Psoas muscle (tissue), 8 donors: Measurements from ENCODE around the gene WDR7. TPM values are rescaled to one million over a fixed set of nuclear protein-coding genes. Genes with fewer than 3 reads are reported as not detected.
A peak's percentile ranks its signal among the peaks of the same experiment; 100 is the strongest.

ENCODE experiments used
- ATAC-seq, 4 donors: fragments of 200-7000 bp; cut with Tn5 transposase; one replicate each; pipeline ENCODE4 v1.9.1; 2020; ENCODE audit warnings: moderate library complexity in 3 of 4, mild to moderate bottlenecking in 2 of 4
- DNase-seq, 2 donors: peaks; one replicate each; pipeline ENCODE4 v3.0.0-alpha.2; 2020
- H3K27ac ChIP-seq: fragments of 200-600 bp; one replicate; pipeline ENCODE4 v1.8.0; 2022
- H3K27me3 ChIP-seq, 3 donors: fragments of 200-600 bp in 1 of 3; one replicate each; pipeline versions ENCODE4 v1.6.1 to v1.8.0; 2013 to 2022; ENCODE audit warnings: low read length in 2 of 3, mild to moderate bottlenecking in 2 of 3, moderate library complexity in 1 of 3; ENCODE audit not compliant: insufficient read depth in 3 of 3
- H3K36me3 ChIP-seq, 2 donors: fragments of 200-600 bp in 1 of 2; one replicate each; pipeline versions ENCODE4 v1.6.1 to v1.8.0; 2013 to 2022; ENCODE audit warnings: low read depth in 1 of 2, mild to moderate bottlenecking in 1 of 2, moderate library complexity in 1 of 2; ENCODE audit not compliant: insufficient read depth in 1 of 2
- H3K4me1 ChIP-seq: fragments of 200-600 bp; one replicate; pipeline ENCODE4 v1.8.0; 2022
- H3K4me3 ChIP-seq: fragments of 200-600 bp; one replicate; pipeline ENCODE4 v1.8.0; 2022; ENCODE audit warnings: mild to moderate bottlenecking
- H3K9me3 ChIP-seq: fragments of 200-600 bp; one replicate; pipeline ENCODE4 v1.8.0; 2022
- WGBS, 3 donors: extraction: QIAGEN DNeasy Blood & Tissue Kit; methylation state at CpG; one replicate each; pipeline versions ENCODE4 v1.1.6 to v1.1.7; 2013; 5-methylcytosine and 5-hydroxymethylcytosine counted together
- intact Hi-C, 2 donors: fragments of 100-400 bp; cut with DNase I; formaldehyde crosslinking; loops; one replicate each; pipeline versions ENCODE4 v1.11.0 to v1.14.2; 2022
- polyA plus RNA-seq, 3 donors: library from polyadenylated mRNA; stranded (reverse); fragments of 200-250 nt; gene quantifications; one replicate each; pipeline ENCODE4 v1.2.3, GENCODE V29; 2013
- total RNA-seq, 4 donors: library from RNA; stranded (reverse); fragmentation: NEBNext Ultra II Directional in 2 of 4; extraction: Animal tissue kit (Norgen Biotek cat#: 25700) in 2 of 4; gene quantifications; one replicate each; pipeline versions ENCODE4 v1.2.1 to v1.2.4, GENCODE V29; 2021 to 2023
- TF ChIP-seq, protein P1 (sequence below): fragments of 200-600 bp; IDR thresholded peaks from one replicate; pipeline ENCODE4 v1.8.0; 2022; ENCODE audit warnings: antibody characterized with exemption
- donor health status: healthy with polysubstance abuse.
- donor health status: DM: no; HTN: no; CAD: no; lungs with moderate emphysema.
- donor health status: Bipolar disorder and iron deficiency.
- donor health status: healthy.
- donor health status: DM: yes; HTN: yes; CAD: no.
- donor health status: DM: no; HTN: no; CAD: no.
- donor health status: DM: no; HTN: no; CAD: no.
- donor health status: DM: yes; HTN: yes; CAD: no.

Gene WDR7
- total and polyA plus RNA-seq, 7 donors: 2.6 to 24.4 (median 15.5) TPM

GRCh38 chr18:56844556-56844955 lies 193.4 kb downstream of the WDR7 start:
- H3K9me3 ChIP-seq: no peaks in the 10 kb centered on the region
- ATAC-seq: no peak
- no peaks in the 10 kb centered on the region for H3K27me3 ChIP-seq

DNA sequence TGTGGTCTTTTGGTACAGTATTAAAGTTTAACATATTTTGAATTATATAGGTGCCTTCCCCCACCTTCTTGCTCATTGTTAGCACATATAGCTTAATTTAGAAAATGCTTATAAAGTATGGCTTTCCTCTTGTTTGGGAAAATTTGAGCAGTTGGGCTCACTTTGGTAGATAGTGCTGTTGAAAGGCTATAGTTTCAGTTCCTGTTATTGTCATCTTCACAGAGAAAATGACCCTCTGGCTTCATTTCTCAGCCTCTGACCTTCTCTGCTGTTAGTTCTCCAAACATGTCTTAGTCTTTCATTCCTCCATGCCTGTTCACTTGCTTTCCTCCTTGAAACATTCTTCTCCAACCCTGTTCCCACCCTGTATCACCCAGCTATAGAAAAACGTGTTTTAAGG lies 200.6 kb downstream of the WDR7 start:
- TF ChIP-seq, protein P1, sequence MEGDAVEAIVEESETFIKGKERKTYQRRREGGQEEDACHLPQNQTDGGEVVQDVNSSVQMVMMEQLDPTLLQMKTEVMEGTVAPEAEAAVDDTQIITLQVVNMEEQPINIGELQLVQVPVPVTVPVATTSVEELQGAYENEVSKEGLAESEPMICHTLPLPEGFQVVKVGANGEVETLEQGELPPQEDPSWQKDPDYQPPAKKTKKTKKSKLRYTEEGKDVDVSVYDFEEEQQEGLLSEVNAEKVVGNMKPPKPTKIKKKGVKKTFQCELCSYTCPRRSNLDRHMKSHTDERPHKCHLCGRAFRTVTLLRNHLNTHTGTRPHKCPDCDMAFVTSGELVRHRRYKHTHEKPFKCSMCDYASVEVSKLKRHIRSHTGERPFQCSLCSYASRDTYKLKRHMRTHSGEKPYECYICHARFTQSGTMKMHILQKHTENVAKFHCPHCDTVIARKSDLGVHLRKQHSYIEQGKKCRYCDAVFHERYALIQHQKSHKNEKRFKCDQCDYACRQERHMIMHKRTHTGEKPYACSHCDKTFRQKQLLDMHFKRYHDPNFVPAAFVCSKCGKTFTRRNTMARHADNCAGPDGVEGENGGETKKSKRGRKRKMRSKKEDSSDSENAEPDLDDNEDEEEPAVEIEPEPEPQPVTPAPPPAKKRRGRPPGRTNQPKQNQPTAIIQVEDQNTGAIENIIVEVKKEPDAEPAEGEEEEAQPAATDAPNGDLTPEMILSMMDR: no peak
- Histone ChIP-seq H3K27me3 (no peaks in the 10 kb centered on the region), H3K27ac (no peak overlapping the region), H3K36me3 (peaks cover 0 to 2% of the 10 kb centered on the region in 2 donors), H3K4me3 (no peak overlapping the region), H3K9me3 (no peaks in the 10 kb centered on the region), H3K4me1 (no peaks in the 10 kb centered on the region)
- ATAC-seq: no peak
- intact Hi-C loops: no loop called here
- 36 to 59% (median 49%) methylated on average over 1 of the region's 1 CpG for WGBS, 3 donors
- DNase-seq: no peak

More at GRCh38 chr18:56844556-56844955, 193.4 kb downstream of the WDR7 start:
- Histone ChIP-seq H3K27ac (no peak overlapping the region), H3K4me3 (no peak overlapping the region), H3K36me3 (peaks cover 0 to 2% of the 10 kb centered on the region in 2 donors), H3K4me1 (no peaks in the 10 kb centered on the region)
- intact Hi-C loops: no loop called here
- WGBS, 3 donors: 97 to 100% (median 98%) methylated on average over 1 of the region's 1 CpG
- TF ChIP-seq, protein P1: no peak
- DNase-seq: no peak

GRCh38 chr18:56853961-56854360 lies 202.8 kb downstream of the WDR7 start:
- Histone ChIP-seq H3K36me3 (peaks cover 0 to 2% of the 10 kb centered on the region in 2 donors), H3K9me3 (no peaks in the 10 kb centered on the region), H3K4me3 (no peak overlapping the region), H3K27ac (no peak overlapping the region), H3K4me1 (no peaks in the 10 kb centered on the region), H3K27me3 (no peaks in the 10 kb centered on the region)
- DNase-seq: no peak
- TF ChIP-seq, protein P1: no peak
- WGBS, 3 donors: 77 to 83% (median 78%) methylated on average over 5 of the region's 5 CpGs
- intact Hi-C loops: no loop called here
- no peak for ATAC-seq

- 75 to 83% (median 80%) methylated on average over 6 of the region's 6 CpGs for WGBS, 3 donors
- Histone ChIP-seq H3K27ac (no peak overlapping the region), H3K4me3 (no peak overlapping the region), H3K27me3 (no peaks in the 10 kb centered on the region), H3K9me3 (no peaks in the 10 kb centered on the region), H3K36me3 (peaks cover 0 to 2% of the 10 kb centered on the region in 2 donors), H3K4me1 (no peaks in the 10 kb centered on the region)
- intact Hi-C loops: no loop called here
- TF ChIP-seq, protein P1: no peak
- ATAC-seq: no peak
- no peak for DNase-seq
Observed at GRCh38 chr18:56861244-56861643, 210.1 kb downstream of the WDR7 start.

DNA sequence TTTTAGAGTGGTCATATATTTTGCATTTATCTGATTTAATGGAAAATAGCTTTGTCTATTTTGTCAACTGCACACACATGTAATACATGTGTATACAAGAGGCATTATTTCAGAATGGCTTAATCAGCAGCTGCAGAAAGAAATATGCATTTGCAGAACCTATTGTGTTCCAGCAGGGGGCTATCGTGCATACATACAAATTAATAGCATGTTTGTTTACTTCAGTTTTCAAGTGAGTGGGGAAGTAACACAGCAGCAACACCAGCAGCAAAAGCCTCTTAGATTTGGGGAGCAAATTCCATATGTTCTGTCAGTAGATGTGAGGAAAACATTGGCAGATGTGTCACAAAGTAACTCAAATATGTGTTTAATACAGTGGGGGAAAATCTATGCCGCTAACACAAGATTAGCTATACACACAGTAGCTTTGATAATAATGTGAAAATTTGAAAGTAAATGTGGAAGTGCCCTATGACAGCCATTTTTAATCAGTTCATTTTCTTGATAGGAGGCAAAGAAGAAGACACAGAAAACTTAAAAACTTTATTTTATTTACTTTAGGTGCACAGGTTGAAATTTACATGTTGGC lies 218.1 kb downstream of the WDR7 start:
- Histone ChIP-seq H3K27me3 (no peaks in the 10 kb centered on the region), H3K4me1 (no peaks in the 10 kb centered on the region), H3K27ac (no peak overlapping the region), H3K36me3 (no peaks in the 10 kb centered on the region), H3K9me3 (no peaks in the 10 kb centered on the region), H3K4me3 (no peak overlapping the region)
- intact Hi-C loops: loop anchor here in 1 of 2 donors (5.0 kb wide), 1 partner anchor 693 kb away; no protein-coding TSS in a partner anchor
- 51 to 55% (median 53%) methylated on average over 2 of the region's 2 CpGs for WGBS, 3 donors
- ATAC-seq (peak in 3 of 4 donors; percentile 43 to 75 (median 64)), DNase-seq (no peak)
- TF ChIP-seq, protein P1: peak; percentile 66
